Mesenchymal stem cell (in vitro differentiated cells and primary cell): ENCODE data around the gene ERICH4.

Source experiments
- DNase-seq: peaks from one replicate; pipeline ENCODE4 v3.0.0-alpha.2; 2013
- H2AFZ ChIP-seq: one replicate; pipeline ENCODE4 v1.6.1; 2013; ENCODE audit warnings: low read depth, mild to moderate bottlenecking, control low read depth, inconsistent platforms, low read length, moderate library complexity
- H2AK5ac ChIP-seq: 2 replicates; pipeline ENCODE4 v1.6.1; 2013; ENCODE audit warnings: low read length, moderate library complexity, mild to moderate bottlenecking, inconsistent platforms; ENCODE audit not compliant: severe bottlenecking
- H2BK120ac ChIP-seq: one replicate; pipeline ENCODE4 v1.6.1; 2013; ENCODE audit warnings: low read depth, mild to moderate bottlenecking, inconsistent platforms, low read length, moderate library complexity
- H2BK12ac ChIP-seq, 2 experiments: one replicate each; pipeline ENCODE4 v1.6.1; 2013; ENCODE audit warnings: inconsistent platforms in 2 of 2, low read length in 2 of 2, mild to moderate bottlenecking in 2 of 2, moderate library complexity in 2 of 2, control low read depth in 1 of 2
- H2BK15ac ChIP-seq: one replicate; pipeline ENCODE4 v1.6.1; 2013; ENCODE audit warnings: mild to moderate bottlenecking, low read depth, inconsistent platforms; ENCODE audit not compliant: poor library complexity, severe bottlenecking
- H2BK5ac ChIP-seq: 2 replicates; pipeline ENCODE4 v1.6.1; 2013; ENCODE audit warnings: low read depth, mild to moderate bottlenecking, low read length, control low read depth, inconsistent platforms; ENCODE audit not compliant: poor library complexity, severe bottlenecking
- H3K14ac ChIP-seq, 2 experiments: one replicate each; pipeline ENCODE4 v1.6.1; 2013; ENCODE audit warnings: inconsistent platforms in 2 of 2, low read length in 2 of 2, control low read depth in 1 of 2, mild to moderate bottlenecking in 1 of 2, moderate library complexity in 1 of 2
- H3K18ac ChIP-seq, 2 experiments: one replicate each; pipeline ENCODE4 v1.6.1; 2013; ENCODE audit warnings: inconsistent platforms in 2 of 2, low read length in 2 of 2, control low read depth in 1 of 2, low read depth in 1 of 2, mild to moderate bottlenecking in 1 of 2
- H3K23ac ChIP-seq, 2 experiments: one replicate each; pipeline ENCODE4 v1.6.1; 2013; ENCODE audit warnings: inconsistent platforms in 2 of 2, low read length in 2 of 2, mild to moderate bottlenecking in 2 of 2, moderate library complexity in 2 of 2, control low read depth in 1 of 2
- H3K27ac ChIP-seq: 2 replicates; pipeline ENCODE4 v1.5.1; 2013; ENCODE audit warnings: mild to moderate bottlenecking, moderate library complexity, low read length, control low read depth, inconsistent platforms; ENCODE audit not compliant: poor library complexity, severe bottlenecking
- H3K27me3 ChIP-seq, 2 experiments: 2 replicates each; pipeline versions ENCODE4 v1.6.1 to v1.7.0; 2013; ENCODE audit warnings: low read length in 2 of 2, mild to moderate bottlenecking in 2 of 2, moderate library complexity in 2 of 2, control low read depth in 1 of 2, inconsistent platforms in 1 of 2; ENCODE audit not compliant: control insufficient read depth in 1 of 2, insufficient read depth in 1 of 2
- H3K36me3 ChIP-seq, 2 experiments: 2 replicates each; pipeline versions ENCODE4 v1.6.1 to v1.7.0; 2013; ENCODE audit warnings: low read length in 2 of 2, control low read depth in 1 of 2, inconsistent platforms in 1 of 2, low read depth in 1 of 2, mild to moderate bottlenecking in 1 of 2; ENCODE audit not compliant: insufficient read depth in 2 of 2, control insufficient read depth in 1 of 2
- H3K4ac ChIP-seq, 2 experiments: one replicate each; pipeline ENCODE4 v1.6.1; 2013; ENCODE audit warnings: inconsistent platforms in 2 of 2, low read length in 2 of 2, mild to moderate bottlenecking in 2 of 2, moderate library complexity in 2 of 2, control low read depth in 1 of 2, low read depth in 1 of 2
- H3K4me1 ChIP-seq: 2 replicates; pipeline ENCODE4 v1.6.1; 2013; ENCODE audit warnings: low read depth, low read length, control low read depth; ENCODE audit not compliant: control insufficient read depth, insufficient read depth
- H3K4me2 ChIP-seq: 2 replicates; pipeline ENCODE4 v1.6.1; 2013; ENCODE audit warnings: low read length, mild to moderate bottlenecking, inconsistent platforms; ENCODE audit not compliant: poor library complexity, severe bottlenecking
- H3K4me3 ChIP-seq, 2 experiments: 2 replicates each; pipeline versions ENCODE4 v1.5.1 to v1.7.0; 2013; ENCODE audit warnings: low read length in 2 of 2, mild to moderate bottlenecking in 2 of 2, control low read depth in 1 of 2, low read depth in 1 of 2; ENCODE audit not compliant: insufficient read depth in 1 of 2
- H3K79me1 ChIP-seq: replicated peaks from 2 replicates; pipeline ENCODE4 v1.6.1; 2013; ENCODE audit warnings: mild to moderate bottlenecking, control low read depth, low read length, inconsistent platforms; ENCODE audit not compliant: poor library complexity, severe bottlenecking
- H3K9ac ChIP-seq: 2 replicates; pipeline ENCODE4 v1.7.0; 2013; ENCODE audit warnings: mild to moderate bottlenecking, low read length, moderate library complexity
- H3K9me3 ChIP-seq: 2 replicates; pipeline ENCODE4 v1.7.0; 2013; ENCODE audit warnings: mild to moderate bottlenecking, low read length; ENCODE audit not compliant: control insufficient read depth
- H4K8ac ChIP-seq: one replicate; pipeline ENCODE4 v1.6.1; 2013; ENCODE audit warnings: inconsistent platforms, mild to moderate bottlenecking, low read length, moderate library complexity
- H4K91ac ChIP-seq: one replicate; pipeline ENCODE4 v1.6.1; 2013; ENCODE audit warnings: mild to moderate bottlenecking, low read length, inconsistent platforms
- WGBS: methylation state at CpG from one replicate; pipeline ENCODE4 v1.1.7; 2013; ENCODE audit warnings: mixed read lengths; 5-methylcytosine and 5-hydroxymethylcytosine counted together

Gene ERICH4

GRCh38 chr19:41437944-41438574 lies 4.9 kb upstream of the ERICH4 start:
- WGBS, result 98% methylated on average over 6 of the region's 7 CpGs
- H2AK5ac ChIP-seq, result peak overlapping the region; percentile 17
- no peak overlapping the region for H3K18ac ChIP-seq
- no peak overlapping the region for H2AFZ ChIP-seq
- H2BK12ac ChIP-seq, result no peak overlapping the region
- no peak overlapping the region for H3K23ac ChIP-seq
- no peak overlapping the region for H2BK15ac ChIP-seq
- peaks cover 31% of the 10 kb centered on the region for H3K79me1 ChIP-seq
- no peak overlapping the region for H2BK120ac ChIP-seq
- H3K36me3 ChIP-seq, result peaks cover 20 to 26% of the 10 kb centered on the region in 2 experiments
- H3K4me3 ChIP-seq, result no peak overlapping the region
- no peak overlapping the region for H4K8ac ChIP-seq
- H4K91ac ChIP-seq, result no peak overlapping the region
- H3K9ac ChIP-seq, result no peak overlapping the region
- H3K4me1 ChIP-seq, result peaks cover 6% of the 10 kb centered on the region
- H3K9me3 ChIP-seq, result no peaks in the 10 kb centered on the region
- DNase-seq, result no peak
- H3K14ac ChIP-seq, result no peak overlapping the region
- no peak overlapping the region for H2BK5ac ChIP-seq
- no peak overlapping the region for H3K27ac ChIP-seq
- no peak overlapping the region for H3K4me2 ChIP-seq
- peaks cover 6 to 14% of the 10 kb centered on the region in 2 experiments for H3K27me3 ChIP-seq
- no peak overlapping the region for H3K4ac ChIP-seq

GRCh38 chr19:41439441-41440222 lies 3.3 kb upstream of the ERICH4 start, which contains the start of gene DMAC2:
Gene DMAC2, minus strand, starts transcription at chr19:41439912. Its CDS starts 13 bp downstream, at chr19:41439899.
- Histone ChIP-seq H3K23ac (no peak within 1 kb of the TSS), H3K79me1 (peaks cover 26% of the 10 kb centered on the region), H3K9me3 (no peaks in the 10 kb centered on the region), H3K4ac (peak within 1 kb of the TSS in 1 of 2 experiments; percentile 84), H3K14ac (peak within 1 kb of the TSS in 1 of 2 experiments; percentile 86), H3K4me1 (peaks cover 6% of the 10 kb centered on the region), H2AK5ac (peak within 1 kb of the TSS; percentile 18), H4K91ac (peak within 1 kb of the TSS; percentile 99), H2AFZ (peak within 1 kb of the TSS; percentile 94), H3K27ac (peak within 1 kb of the TSS; percentile 99), H3K4me3 (peak within 1 kb of the TSS; percentile 91 to 98), H3K9ac (peak within 1 kb of the TSS; percentile 94), H3K4me2 (peak within 1 kb of the TSS; percentile 73), H2BK15ac (peak within 1 kb of the TSS; percentile 100), H4K8ac (peak within 1 kb of the TSS; percentile 100), H3K18ac (peak within 1 kb of the TSS; percentile 96 to 97), H3K36me3 (peaks cover 17 to 18% of the 10 kb centered on the region in 2 experiments), H2BK120ac (no peak within 1 kb of the TSS), H2BK5ac (no peak within 1 kb of the TSS), H2BK12ac (peak within 1 kb of the TSS in 1 of 2 experiments; percentile 33), H3K27me3 (peaks cover 16 to 30% of the 10 kb centered on the region in 2 experiments)
- peak; percentile 99 for DNase-seq
- 5% methylated on average over 40 of the region's 40 CpGs for WGBS

GRCh38 chr19:41441321-41441945 lies 1.5 kb upstream of the ERICH4 start:
- no peak overlapping the region for H4K91ac ChIP-seq
- no peak overlapping the region for H3K14ac ChIP-seq
- H2BK120ac ChIP-seq, result no peak overlapping the region
- no peak overlapping the region for H2BK5ac ChIP-seq
- peaks cover 10 to 13% of the 10 kb centered on the region in 2 experiments for H3K36me3 ChIP-seq
- no peak overlapping the region for H3K18ac ChIP-seq
- peaks cover 19% of the 10 kb centered on the region for H3K79me1 ChIP-seq
- no peak for DNase-seq
- no peak overlapping the region for H2BK12ac ChIP-seq
- no peaks in the 10 kb centered on the region for H3K9me3 ChIP-seq
- no peak overlapping the region for H3K4me2 ChIP-seq
- H3K4me1 ChIP-seq, result peaks cover 6% of the 10 kb centered on the region
- H3K9ac ChIP-seq, result no peak overlapping the region
- 88% methylated on average over 15 of the region's 15 CpGs for WGBS
- no peak overlapping the region for H4K8ac ChIP-seq
- peak overlapping the region; percentile 23 for H2BK15ac ChIP-seq
- no peak overlapping the region for H2AFZ ChIP-seq
- H3K4me3 ChIP-seq, result no peak overlapping the region
- H2AK5ac ChIP-seq, result no peak overlapping the region
- H3K27ac ChIP-seq, result no peak overlapping the region
- no peak overlapping the region for H3K23ac ChIP-seq
- peaks cover 21 to 38% of the 10 kb centered on the region in 2 experiments for H3K27me3 ChIP-seq
- no peak overlapping the region for H3K4ac ChIP-seq
